ENCODE data around the gene UBE2D2. TPM values are rescaled to one million over a fixed set of nuclear protein-coding genes. Genes with fewer than 3 reads are reported as not detected.

The UBE2D2 gene
- total and polyA plus RNA-seq, 2 of the 13 experiments (the other 11 are each of a cell fraction or from before 2014, with no cell fraction given): 79.1 to 109 TPM

- no peak for TF ChIP-seq KLF13 (CRISPR knock-in tag; IDR thresholded peaks at IDR 0.05)
- TF ChIP-seq ZNF446 (CRISPR knock-in tag; IDR thresholded peaks at IDR 0.05): no peak
- no peak for TF ChIP-seq ZNF737 (CRISPR knock-in tag; IDR thresholded peaks at IDR 0.05; ENCODE audit: borderline replicate concordance)
- no peak for TF ChIP-seq ZNF343 (CRISPR knock-in tag; IDR thresholded peaks at IDR 0.05)
- TF ChIP-seq ZNF407 (CRISPR knock-in tag; IDR thresholded peaks at IDR 0.05; ENCODE audit: not compliant biosample characterization): no peak
- TF ChIP-seq ZNF234 (CRISPR knock-in tag; conservative IDR thresholded peaks at IDR 0.05): no peak
- no peak for TF ChIP-seq CEBPB (IDR thresholded peaks at IDR 0.05; ENCODE audit: borderline replicate concordance, low read depth, low read length)
- TF ChIP-seq PCBP2 (optimal IDR thresholded peaks at IDR 0.05; ENCODE audit: low read depth, low read length, poor library complexity, severe bottlenecking): no peak
- TF ChIP-seq SNAPC5 (CRISPR knock-in tag; IDR thresholded peaks at IDR 0.05; ENCODE audit: borderline replicate concordance): no peak
- no peak for TF ChIP-seq LRRFIP1 (CRISPR knock-in tag; conservative IDR thresholded peaks at IDR 0.05)
- TF ChIP-seq ZNF333 (CRISPR knock-in tag; IDR thresholded peaks at IDR 0.05; ENCODE audit: borderline replicate concordance): no peak
- no peak for TF ChIP-seq ZNF501 (CRISPR knock-in tag; IDR thresholded peaks at IDR 0.05)
- TF ChIP-seq MTA3 (CRISPR knock-in tag; IDR thresholded peaks at IDR 0.05): no peak
- no peak for TF ChIP-seq IRF9 (CRISPR knock-in tag; IDR thresholded peaks at IDR 0.05; ENCODE audit: borderline replicate concordance)
- TF ChIP-seq ZNF543 (CRISPR knock-in tag; IDR thresholded peaks at IDR 0.05): no peak
- peak; percentile 77 for TF ChIP-seq MED1 (CRISPR knock-in tag; IDR thresholded peaks at IDR 0.05)
- TF ChIP-seq ZNF124 (CRISPR knock-in tag; IDR thresholded peaks at IDR 0.05): no peak
Observed at GRCh38 chr5:139651043-139651834, 90.1 kb downstream of the UBE2D2 start (continued).
